ENCODE data around the gene TNFRSF1A. TPM values are rescaled to one million over a fixed set of nuclear protein-coding genes. Genes with fewer than 3 reads are reported as not detected.
A peak's percentile ranks its signal among the peaks of the same experiment; 100 is the strongest.

The TNFRSF1A gene
- total and polyA plus RNA-seq, 9 of the 15 experiments (the other 6 are each of a cell fraction or from before 2014, with no cell fraction given) = 0.76 to 43.5 (median 30.0) TPM

DNA sequence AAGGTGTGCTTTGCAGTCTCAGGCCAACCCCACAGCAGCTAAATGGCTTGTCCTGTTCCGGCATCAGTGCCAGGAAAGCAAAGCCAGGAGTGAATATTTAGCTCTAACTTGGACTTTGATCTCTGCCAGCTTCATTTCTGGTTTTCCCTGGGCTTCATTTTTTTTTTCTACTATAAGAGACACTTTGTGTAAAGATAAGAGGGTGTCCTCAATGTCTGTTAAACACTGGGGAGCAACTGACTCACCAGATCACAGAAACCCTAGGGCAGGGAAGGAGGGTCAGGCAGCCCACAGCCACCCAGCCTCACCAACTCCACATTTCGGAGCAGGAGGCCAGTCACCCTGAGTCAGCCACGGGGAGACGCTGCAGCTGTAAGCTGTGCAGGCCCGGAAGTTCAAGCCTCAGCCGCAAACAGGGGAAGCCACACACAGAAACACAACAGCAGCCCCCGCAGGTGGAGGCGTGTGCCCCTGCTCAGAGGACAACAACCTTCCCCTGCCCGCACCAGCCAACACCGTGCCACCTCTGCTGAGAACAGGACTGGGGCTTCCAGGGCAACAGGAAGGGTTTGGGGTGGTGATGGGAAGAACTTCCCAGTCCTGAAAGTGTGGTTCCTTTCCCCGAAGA, 6.3 kb downstream of the TNFRSF1A start (continued):
- TF ChIP-seq, protein P1, sequence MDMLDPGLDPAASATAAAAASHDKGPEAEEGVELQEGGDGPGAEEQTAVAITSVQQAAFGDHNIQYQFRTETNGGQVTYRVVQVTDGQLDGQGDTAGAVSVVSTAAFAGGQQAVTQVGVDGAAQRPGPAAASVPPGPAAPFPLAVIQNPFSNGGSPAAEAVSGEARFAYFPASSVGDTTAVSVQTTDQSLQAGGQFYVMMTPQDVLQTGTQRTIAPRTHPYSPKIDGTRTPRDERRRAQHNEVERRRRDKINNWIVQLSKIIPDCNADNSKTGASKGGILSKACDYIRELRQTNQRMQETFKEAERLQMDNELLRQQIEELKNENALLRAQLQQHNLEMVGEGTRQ (CRISPR knock-in tag; IDR thresholded peaks at IDR 0.05) = no peak
- TF ChIP-seq, protein P2, sequence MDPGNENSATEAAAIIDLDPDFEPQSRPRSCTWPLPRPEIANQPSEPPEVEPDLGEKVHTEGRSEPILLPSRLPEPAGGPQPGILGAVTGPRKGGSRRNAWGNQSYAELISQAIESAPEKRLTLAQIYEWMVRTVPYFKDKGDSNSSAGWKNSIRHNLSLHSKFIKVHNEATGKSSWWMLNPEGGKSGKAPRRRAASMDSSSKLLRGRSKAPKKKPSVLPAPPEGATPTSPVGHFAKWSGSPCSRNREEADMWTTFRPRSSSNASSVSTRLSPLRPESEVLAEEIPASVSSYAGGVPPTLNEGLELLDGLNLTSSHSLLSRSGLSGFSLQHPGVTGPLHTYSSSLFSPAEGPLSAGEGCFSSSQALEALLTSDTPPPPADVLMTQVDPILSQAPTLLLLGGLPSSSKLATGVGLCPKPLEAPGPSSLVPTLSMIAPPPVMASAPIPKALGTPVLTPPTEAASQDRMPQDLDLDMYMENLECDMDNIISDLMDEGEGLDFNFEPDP (CRISPR knock-in tag; IDR thresholded peaks at IDR 0.05) = no peak
- no peak for TF ChIP-seq SRSF9 (IDR thresholded peaks at IDR 0.05; ENCODE audit: borderline replicate concordance, low read depth, low read length)
- TF ChIP-seq SAP30 (IDR thresholded peaks at IDR 0.05; ENCODE audit: borderline replicate concordance, insufficient read depth, low read depth, low read length, poor library complexity, severe bottlenecking) = peak; percentile 58
- TF ChIP-seq RNF2 (IDR thresholded peaks at IDR 0.05) = peak; percentile 13; the same call in 1 of the 2 replicates
- TF ChIP-seq HMG20A (CRISPR knock-in tag; conservative IDR thresholded peaks at IDR 0.05) = no peak
- TF ChIP-seq NR2C1 (IDR thresholded peaks at IDR 0.05) = no peak
- TF ChIP-seq NR2C1 (tag; IDR thresholded peaks at IDR 0.05) = peak; percentile 48
- peak; percentile 32; the same call in 1 of the 2 replicates for TF ChIP-seq ESRRA (IDR thresholded peaks at IDR 0.05; ENCODE audit: borderline replicate concordance, low read depth)
- TF ChIP-seq, protein P3, sequence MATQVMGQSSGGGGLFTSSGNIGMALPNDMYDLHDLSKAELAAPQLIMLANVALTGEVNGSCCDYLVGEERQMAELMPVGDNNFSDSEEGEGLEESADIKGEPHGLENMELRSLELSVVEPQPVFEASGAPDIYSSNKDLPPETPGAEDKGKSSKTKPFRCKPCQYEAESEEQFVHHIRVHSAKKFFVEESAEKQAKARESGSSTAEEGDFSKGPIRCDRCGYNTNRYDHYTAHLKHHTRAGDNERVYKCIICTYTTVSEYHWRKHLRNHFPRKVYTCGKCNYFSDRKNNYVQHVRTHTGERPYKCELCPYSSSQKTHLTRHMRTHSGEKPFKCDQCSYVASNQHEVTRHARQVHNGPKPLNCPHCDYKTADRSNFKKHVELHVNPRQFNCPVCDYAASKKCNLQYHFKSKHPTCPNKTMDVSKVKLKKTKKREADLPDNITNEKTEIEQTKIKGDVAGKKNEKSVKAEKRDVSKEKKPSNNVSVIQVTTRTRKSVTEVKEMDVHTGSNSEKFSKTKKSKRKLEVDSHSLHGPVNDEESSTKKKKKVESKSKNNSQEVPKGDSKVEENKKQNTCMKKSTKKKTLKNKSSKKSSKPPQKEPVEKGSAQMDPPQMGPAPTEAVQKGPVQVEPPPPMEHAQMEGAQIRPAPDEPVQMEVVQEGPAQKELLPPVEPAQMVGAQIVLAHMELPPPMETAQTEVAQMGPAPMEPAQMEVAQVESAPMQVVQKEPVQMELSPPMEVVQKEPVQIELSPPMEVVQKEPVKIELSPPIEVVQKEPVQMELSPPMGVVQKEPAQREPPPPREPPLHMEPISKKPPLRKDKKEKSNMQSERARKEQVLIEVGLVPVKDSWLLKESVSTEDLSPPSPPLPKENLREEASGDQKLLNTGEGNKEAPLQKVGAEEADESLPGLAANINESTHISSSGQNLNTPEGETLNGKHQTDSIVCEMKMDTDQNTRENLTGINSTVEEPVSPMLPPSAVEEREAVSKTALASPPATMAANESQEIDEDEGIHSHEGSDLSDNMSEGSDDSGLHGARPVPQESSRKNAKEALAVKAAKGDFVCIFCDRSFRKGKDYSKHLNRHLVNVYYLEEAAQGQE (IDR thresholded peaks at IDR 0.05; ENCODE audit: borderline replicate concordance) = peak; percentile 73
- TF ChIP-seq, protein P3 (CRISPR knock-in tag; IDR thresholded peaks at IDR 0.05; ENCODE audit: low read depth) = no peak
- peak; percentile 64 for TF ChIP-seq NFE2 (IDR thresholded peaks at IDR 0.05; ENCODE audit: low read depth)
- no peak for TF ChIP-seq HIVEP1 (CRISPR knock-in tag; IDR thresholded peaks at IDR 0.05)
- no peak for TF ChIP-seq POLR2A (conservative IDR thresholded peaks at IDR 0.05)
- TF ChIP-seq TOE1 (IDR thresholded peaks at IDR 0.05; ENCODE audit: borderline replicate concordance) = no peak
- TF ChIP-seq TOE1 (CRISPR knock-in tag; IDR thresholded peaks at IDR 0.05; ENCODE audit: borderline replicate concordance, low read depth) = no peak
- TF ChIP-seq JUND (IDR thresholded peaks at IDR 0.05; ENCODE audit: borderline replicate concordance, low read depth, low read length) = peak; percentile 19; the same call in 1 of the 2 replicates
- TF ChIP-seq JUND (tag; IDR thresholded peaks at IDR 0.05; ENCODE audit: borderline replicate concordance, low read depth, low read length) = no peak
- TF ChIP-seq CC2D1A (IDR thresholded peaks at IDR 0.05) = peak; percentile 17; the same call in 1 of the 2 replicates

Measured in K562 (cell line).